AG20443 (cell line): ENCODE results near the gene BEX2.
A peak's percentile ranks its signal among the peaks of the same experiment; 100 is the strongest.
"Not testable (repeated sequence)": the region's sequence is repeated elsewhere in the genome, so short reads cannot be mapped to it uniquely, and the experiment has no call there.

Source experiments
- DNase-seq: peaks from one replicate; pipeline ENCODE4 v3.0.0; 2012; ENCODE audit warnings: low spot score, mixed read lengths

The BEX2 gene

GRCh38 chrX:103310555-103311398 is at the start of gene BEX2:
TSS of gene BEX2 (minus strand) at chrX:103310990. CDS start at chrX:103309976, 1,014 bp downstream.
- peak; percentile 22 for DNase-seq

DNA sequence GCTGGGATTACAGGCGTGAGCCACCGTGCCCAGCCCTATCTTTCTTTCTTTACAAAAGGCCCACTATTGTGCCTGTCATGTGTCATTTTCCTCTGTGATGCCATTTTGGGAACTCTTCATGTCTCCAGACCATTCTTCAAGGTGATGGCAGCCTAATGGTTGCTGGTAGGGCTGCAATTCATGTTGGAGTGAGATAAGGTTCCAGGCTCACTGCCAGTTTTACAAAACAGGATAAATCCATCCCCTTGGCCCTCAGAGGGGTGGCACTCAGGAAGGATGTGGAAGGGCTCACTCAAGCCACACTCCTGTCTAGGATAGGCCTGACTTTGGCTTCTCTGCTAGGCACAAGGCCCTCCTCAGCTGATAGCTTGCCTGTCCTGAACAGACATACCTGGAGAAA is 49.3 kb upstream of the BEX2 start:
- no peak for DNase-seq

DNA sequence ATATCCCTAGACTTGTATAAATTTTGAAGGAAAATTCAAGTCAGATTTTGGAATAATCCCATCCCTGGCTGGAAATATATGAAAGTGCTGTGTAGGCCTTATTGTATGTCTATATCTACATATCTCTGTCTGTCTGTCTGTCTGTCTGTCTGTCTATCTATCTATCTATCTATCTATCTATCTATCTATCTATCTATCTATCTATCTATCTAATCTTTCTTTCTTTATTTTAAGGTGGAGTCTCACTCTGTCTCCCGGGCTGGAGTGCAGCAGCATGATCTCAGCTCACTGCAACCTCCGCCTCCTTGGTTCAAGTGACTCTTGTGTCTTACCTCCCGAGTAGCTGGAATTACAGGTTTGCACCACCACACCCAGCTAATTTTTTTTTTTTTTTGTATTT is 48.8 kb upstream of the BEX2 start:
- DNase-seq, result not testable (repeated sequence)

DNA sequence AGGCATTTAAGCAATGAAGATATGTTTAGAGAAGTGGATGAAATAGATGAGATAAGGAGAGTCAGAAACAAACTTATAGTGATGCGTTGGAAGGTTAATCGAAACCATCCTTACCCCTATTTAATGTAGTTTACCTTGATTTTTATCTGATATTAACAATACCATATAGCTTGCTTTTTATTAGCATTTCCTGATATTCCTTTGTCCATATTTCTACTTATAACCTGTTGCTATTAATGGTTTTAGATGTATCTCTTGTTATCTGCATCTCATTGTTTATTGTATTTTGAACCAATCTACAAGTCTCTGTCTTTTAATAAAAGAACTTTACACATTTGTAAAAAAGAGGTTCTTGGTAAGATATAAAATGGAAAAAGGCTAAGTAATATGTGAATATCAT is 47.1 kb upstream of the BEX2 start:
- DNase-seq, result no peak

DNA sequence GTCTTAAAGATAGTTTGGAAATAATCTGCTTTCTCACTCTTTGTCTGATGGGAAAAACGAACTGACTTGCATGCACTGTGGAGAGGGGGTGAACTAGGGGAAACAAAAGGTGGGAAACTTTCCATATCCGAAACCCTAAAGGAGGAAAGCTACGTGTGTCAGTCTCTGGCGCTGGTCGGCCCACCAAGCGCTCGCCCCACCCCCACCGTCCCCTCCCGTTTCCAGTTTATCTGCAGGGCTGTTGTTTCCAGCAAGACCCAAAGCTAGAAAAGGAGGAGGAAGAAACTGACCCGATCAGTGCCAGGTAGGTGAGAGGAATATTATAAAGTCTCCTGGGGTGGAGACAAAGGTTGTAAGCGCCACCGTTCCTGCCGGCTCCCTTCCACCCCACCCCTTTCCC is 46.1 kb upstream of the BEX2 start:
- DNase-seq, result peak; percentile 19

GRCh38 chrX:103356130-103356798 is 45.5 kb upstream of the BEX2 start, which contains the start of gene TCEAL9:
TSS of gene TCEAL9 (plus strand) at chrX:103356506. CDS start at chrX:103357685, 1,179 bp downstream.
- DNase-seq, result peak; percentile 71

DNA sequence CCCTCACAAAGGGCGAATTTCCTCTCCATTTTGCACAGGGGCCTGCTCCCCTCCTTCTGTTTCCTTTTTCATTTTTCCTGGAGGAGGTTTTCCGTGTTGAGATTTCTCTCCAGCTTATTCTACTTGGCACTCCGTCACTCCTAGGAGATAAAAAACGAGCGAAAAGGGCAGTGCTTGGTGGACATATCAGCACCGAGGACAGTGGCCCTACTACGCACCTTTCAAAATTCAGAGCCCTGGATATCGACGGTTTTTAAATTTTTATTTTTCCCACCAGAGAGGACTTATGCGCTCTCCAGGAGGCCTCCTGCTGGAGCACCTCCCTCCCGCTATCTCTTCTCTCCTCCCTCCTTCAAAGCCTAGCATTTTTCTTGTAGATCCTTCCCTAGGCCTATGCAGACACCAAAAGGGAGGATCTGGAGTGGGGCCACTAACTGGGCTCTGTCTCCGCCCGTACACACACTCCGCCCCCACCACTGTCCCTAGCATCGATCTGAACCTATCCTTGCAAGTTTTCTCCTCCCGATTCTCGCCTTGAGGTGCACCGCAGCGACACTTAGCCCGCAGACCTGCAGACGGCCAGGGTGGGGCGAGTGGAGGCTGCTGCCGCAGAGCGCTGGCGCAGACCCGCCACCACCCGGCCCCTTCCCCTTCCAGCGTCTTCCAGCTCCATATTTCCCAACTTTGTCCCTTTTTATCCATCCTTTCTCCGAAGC is 37.0 kb upstream of the BEX2 start:
- DNase-seq, result no peak

- DNase-seq, result no peak
Measured at GRCh38 chrX:103344606-103345005, 33.8 kb upstream of the BEX2 start.

DNA sequence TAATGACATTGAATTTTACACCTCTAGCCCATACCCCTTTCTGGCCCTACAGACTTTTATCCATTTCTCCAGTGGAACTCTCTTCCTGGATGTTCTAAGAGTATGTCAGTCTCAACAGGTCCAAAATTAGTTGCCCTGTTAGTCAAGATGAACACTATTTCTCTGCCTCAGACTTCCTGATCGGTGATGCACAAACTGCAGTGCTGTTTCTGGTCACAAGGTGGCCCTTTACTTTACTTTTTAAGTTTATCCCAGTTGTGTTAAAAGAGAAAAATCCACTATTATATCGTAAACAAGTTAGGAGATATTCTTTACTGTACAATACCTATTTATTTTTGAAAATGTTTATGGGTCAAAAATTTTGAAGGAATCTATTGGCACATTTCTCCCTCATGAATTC is 32.3 kb upstream of the BEX2 start:
- peak; percentile 31 for DNase-seq

GRCh38 chrX:103338663-103339062 is 27.9 kb upstream of the BEX2 start:
- no peak for DNase-seq

DNA sequence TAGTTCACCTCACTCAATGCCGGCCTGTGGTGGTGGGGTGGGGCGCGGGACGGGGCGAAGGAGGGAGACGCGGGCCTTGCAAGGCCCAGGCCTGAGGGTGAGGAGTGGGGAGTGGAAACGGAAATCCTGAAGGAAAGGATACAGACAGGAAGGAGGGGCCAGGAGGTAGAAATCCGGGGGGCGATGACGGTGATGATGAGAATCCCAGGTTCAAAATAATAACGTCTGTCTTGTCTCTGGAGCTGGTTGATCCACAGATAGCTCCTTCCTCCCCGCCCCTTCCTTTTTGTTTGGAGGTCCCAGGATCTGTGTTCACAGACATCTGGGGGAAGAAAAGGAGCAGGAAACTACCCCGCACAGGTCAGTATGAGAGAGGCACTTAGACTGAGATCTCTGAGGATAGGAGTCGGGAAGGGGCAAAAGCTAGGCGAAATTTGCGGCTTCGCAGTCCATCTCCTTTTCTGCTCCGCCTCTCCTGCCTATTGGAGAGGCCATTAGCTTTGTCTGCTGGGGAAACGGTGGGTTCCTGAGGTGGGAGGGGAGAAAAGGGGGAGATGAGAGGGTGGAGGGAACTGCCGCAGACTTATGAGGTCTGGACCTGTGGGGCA is 20.0 kb upstream of the BEX2 start:
- DNase-seq, result no peak

- DNase-seq, result peak; percentile 15
Measured at GRCh38 chrX:103329991-103330390, 19.2 kb upstream of the BEX2 start, which contains the start of gene TCEAL7. TSS of gene TCEAL7 (plus strand) at chrX:103330239. CDS start at chrX:103331404, 1,165 bp downstream.

DNA sequence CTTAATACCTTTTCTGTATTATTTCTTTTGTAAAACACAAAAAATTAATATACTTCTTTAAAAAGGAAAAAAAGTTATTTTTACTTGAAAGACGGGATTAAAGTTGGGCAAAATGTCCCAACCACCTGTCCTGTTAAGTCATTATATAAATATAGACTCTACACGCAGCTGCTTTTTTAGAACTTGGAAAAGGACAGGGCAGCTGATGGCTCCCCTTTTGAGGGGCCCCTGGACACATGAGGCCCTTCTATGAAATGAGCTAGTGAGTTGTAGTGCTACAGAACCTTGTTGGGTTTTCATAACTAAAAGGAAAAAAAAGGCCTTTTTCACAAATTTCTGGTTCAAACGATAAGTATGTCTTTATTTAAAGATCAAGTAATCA is 600 bp upstream of the BEX2 start:
- no peak for DNase-seq

- DNase-seq, result no peak
Measured at GRCh38 chrX:103309860-103310554, 783 bp downstream of the BEX2 start.

DNA sequence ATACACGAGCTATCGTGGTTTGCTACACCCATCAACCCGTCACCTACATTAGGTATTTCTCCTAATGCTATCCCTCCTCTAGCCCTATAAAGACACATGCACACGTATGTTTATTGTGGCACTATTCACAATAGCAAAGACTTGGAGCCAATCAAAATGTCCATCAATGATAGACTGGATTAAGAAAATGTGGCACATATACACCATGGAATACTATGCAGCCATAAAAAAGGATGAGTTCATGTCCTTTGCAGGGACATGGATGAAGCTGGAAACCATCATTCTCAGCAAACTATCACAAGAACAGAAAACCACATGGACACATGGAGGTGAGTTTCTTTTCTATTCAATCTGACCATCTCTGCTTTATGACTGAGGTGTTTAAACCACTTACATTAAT is 5.1 kb downstream of the BEX2 start:
- DNase-seq, result not testable (repeated sequence)

- DNase-seq, result no peak
Measured at GRCh38 chrX:103304705-103305104, 6.1 kb downstream of the BEX2 start.

GRCh38 chrX:103293118-103293517 is 17.7 kb downstream of the BEX2 start:
- DNase-seq, result no peak

- no peak for DNase-seq
Measured at GRCh38 chrX:103279624-103280023, 31.2 kb downstream of the BEX2 start.

- no peak for DNase-seq
Measured at GRCh38 chrX:103276581-103277002, 34.2 kb downstream of the BEX2 start, which contains the start of gene TCEAL5. TSS of gene TCEAL5 (minus strand) at chrX:103276750. CDS start at chrX:103274563, 2,187 bp downstream.

GRCh38 chrX:103275947-103276567 is 34.7 kb downstream of the BEX2 start:
- DNase-seq, result peak; percentile 5

DNA sequence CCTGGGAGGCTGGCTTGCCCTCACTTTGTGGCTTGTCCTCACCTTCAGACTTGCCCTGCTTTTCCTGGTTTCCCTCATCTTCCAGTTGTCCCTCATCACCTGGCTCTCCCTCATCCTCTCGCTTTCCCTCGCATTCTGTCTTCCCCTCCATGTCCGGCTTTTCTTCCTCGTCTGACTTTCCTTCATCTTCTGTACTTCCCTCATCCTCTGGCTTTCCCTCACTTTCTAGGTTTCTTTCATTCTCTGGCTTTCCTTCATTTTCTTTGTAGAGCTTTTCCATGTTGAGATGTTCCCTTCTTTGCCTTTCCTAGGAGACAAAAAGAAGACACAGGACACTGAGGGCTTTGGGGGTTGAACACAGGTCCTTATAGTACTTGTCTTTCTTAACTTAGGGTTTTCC is 36.5 kb downstream of the BEX2 start:
- DNase-seq, result no peak
